Measurements from ENCODE around the gene CNTNAP2.
"Not testable (repeated sequence)": the region's sequence is repeated elsewhere in the genome, so short reads cannot be mapped to it uniquely, and the experiment has no call there.

The CNTNAP2 gene

DNA sequence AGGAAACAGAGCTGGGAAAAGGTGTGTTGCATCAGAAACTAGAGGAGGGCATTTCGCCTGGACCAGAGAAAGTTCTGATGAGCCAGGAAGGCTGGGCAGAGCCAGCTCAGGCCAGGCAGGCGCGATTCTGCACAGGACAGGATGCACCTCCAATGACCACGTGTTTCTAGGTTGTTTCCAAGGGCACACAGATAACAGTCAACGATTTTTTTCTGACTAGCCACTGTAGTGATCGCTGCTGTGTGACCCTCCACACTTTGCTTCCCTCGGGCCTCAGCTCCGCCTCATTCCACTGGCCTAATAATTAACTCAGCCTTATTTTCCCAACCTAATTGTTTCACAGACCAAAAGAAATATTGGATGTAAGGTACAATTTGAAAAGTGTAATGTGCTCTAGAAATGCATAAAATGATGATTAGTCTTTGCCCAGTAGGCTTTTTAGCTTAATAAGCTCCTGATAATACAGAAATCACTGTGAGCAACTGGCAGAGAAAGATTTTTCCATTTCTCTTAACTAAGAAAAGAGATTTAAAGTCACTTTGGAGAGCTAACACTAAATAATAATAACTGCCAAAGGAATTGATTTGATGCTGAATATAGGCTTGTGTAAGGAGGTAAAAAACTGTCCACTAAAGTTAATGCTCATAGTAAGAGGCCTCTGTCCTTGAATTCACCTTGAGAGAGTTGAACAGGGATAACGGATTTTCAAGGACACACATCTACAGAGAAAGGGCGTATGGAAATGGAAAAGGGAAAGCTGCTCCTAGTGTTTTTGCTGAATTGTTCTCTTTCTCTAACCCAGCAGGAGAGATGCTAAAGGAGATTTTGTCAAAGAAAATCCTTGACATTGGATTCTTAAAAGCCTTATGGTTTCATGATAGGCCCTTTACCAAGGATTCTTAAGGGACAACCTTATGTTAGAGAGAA lies 2183.0 kb downstream of the CNTNAP2 start:
- DNase-seq: no peak

GRCh38 chr7:148302436-148302835 lies 2185.8 kb downstream of the CNTNAP2 start:
- DNase-seq: not testable (repeated sequence)

DNA sequence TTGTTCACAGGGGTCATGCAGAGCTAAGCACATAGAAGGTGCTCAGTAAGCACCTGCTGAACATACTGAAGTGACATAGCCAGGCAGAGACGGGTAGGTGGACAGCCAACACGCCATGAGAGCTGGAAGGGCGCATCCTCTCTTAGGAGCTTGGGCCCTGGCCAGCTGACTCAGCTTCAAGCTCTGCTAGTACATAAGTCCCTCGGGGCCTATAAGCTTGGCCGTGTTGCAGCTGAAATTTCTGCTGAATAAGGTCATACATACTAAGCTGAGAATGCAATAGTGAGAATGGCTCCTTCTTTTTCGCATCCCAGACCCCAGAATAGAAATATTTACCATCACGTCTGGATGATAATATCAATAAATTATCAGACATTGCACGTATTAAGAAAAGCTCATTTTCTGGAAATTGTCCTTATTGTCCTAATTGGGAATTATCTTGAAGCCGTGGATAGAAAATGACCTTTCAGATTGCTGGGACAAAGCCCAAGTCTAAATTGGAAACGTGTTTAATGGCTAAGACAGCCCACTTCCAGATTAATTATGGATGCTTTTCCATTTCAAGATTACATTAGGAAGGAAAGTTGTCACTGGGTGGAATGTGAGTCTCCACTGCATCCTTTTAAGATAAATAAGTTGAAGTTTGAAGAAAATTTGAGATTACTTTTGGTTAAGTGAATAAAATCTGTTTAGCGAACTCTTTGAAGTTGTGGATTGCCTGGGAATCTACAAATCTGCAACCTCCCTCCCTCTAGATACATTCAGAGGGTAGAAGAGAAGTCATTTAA lies 2186.9 kb downstream of the CNTNAP2 start:
- no peak for DNase-seq

GRCh38 chr7:148304083-148304335 lies 2187.4 kb downstream of the CNTNAP2 start:
- DNase-seq: no peak

DNA sequence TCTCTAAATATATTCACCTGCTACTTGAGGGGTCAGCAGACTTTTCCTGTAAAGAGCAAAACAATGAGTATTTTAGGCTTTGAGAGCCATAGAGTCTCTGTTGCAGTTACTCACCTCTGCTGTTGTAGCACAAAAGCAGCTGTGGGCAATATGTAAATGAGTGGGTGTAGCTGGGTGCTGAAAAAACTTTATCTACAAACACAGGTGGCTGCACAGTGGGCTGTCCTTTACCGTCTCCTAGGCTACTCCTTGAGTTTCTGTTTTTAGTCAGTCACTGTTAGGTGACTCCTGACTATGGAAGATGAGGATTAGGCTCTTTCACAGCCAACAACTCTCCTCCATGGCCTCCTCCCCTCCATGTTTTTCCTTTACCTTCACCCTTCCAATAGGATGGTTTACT lies 2187.9 kb downstream of the CNTNAP2 start:
- DNase-seq: no peak

- DNase-seq: no peak
These were observed 2190.2 kb downstream of the CNTNAP2 start for GRCh38 chr7:148306759-148307158.

GRCh38 chr7:148318102-148318811 lies 2201.7 kb downstream of the CNTNAP2 start:
- no peak for DNase-seq

DNA sequence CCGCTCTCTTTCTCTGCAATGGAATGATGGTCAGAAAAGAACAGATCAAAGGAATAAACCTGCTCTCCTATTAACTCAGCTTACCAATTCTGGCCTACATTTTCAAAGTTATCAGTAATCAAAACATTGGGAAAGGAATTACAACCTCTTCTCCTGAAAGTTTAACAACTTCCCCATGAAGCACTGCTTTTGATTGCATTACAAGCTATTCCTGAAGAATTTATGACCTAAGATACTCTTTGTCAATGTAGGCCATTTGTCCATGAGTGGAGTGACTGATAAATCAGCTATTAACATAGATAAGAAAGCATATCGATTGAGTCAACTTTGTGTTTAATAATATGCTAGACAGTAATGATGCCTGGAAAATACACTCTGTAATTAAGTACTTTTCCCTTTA lies 2202.2 kb downstream of the CNTNAP2 start:
- DNase-seq: no peak

DNA sequence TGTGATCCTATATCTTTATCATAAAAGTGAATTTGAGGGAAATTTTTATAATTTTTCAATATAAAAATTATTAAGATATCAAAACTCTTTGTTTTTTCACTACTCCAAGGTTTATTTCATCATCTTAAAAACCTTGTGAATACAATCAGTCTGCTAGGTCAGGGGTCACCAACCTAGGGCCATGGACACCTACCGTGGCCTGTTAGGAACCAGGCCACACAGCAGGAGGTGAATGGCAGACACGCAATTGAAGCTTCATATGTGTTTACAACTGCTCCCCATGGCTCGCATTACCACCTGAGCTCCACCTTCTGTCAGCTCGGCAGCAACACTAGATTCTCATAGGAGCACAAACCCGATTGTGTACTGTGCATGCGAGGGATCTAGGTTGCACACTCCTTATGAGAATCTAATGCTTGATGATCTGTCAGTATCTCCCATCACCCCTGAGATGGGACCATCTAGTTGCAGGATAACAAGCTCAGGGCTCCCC lies 2202.8 kb downstream of the CNTNAP2 start:
- DNase-seq: no peak

DNA sequence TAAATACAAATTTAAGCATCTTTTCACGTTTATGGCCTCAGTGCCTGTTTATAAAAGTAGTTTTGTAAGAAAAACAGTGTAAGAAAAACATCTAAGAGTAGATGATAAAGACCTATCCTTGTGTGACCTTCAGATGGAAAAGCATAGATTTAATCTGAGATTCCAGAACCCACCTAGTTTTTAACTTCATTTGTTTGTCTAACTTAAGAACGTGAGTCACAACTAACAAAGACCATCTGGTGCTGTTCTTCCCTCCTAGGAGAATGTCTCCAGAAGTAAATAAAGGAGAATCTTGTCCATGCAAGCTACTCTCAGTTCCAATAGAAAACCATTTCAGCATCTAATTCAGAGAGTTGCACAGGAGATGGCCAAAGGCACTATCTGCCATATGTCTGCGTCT lies 2208.6 kb downstream of the CNTNAP2 start:
- no peak for DNase-seq

- DNase-seq: no peak
These were observed 2210.8 kb downstream of the CNTNAP2 start for GRCh38 chr7:148327379-148327778.

DNA sequence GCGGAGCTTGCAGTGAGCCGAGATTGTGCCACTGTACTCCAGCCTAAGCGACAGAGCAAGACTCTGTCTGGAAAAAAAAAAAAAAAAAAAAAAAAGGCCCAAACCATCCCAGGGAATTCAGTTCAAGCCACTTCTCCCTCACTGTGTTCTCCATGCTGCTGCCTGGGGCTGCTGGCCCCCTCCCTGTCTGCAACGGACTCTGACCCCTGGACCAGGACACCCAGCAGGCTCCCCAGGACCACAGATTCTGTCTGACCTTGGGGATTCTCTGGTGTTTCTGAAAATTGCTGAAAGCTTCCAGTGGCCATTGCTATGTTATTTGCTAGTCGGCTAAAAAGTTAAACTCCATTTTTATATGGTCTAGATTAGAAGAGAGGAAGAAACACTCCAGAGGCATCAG lies 2212.3 kb downstream of the CNTNAP2 start:
- DNase-seq: no peak

GRCh38 chr7:148330124-148330818 lies 2213.7 kb downstream of the CNTNAP2 start:
- DNase-seq: no peak

GRCh38 chr7:148330822-148331221 lies 2214.2 kb downstream of the CNTNAP2 start:
- DNase-seq: no peak

- DNase-seq: not testable (repeated sequence)
These were observed 2214.9 kb downstream of the CNTNAP2 start for GRCh38 chr7:148331456-148331855.

DNA sequence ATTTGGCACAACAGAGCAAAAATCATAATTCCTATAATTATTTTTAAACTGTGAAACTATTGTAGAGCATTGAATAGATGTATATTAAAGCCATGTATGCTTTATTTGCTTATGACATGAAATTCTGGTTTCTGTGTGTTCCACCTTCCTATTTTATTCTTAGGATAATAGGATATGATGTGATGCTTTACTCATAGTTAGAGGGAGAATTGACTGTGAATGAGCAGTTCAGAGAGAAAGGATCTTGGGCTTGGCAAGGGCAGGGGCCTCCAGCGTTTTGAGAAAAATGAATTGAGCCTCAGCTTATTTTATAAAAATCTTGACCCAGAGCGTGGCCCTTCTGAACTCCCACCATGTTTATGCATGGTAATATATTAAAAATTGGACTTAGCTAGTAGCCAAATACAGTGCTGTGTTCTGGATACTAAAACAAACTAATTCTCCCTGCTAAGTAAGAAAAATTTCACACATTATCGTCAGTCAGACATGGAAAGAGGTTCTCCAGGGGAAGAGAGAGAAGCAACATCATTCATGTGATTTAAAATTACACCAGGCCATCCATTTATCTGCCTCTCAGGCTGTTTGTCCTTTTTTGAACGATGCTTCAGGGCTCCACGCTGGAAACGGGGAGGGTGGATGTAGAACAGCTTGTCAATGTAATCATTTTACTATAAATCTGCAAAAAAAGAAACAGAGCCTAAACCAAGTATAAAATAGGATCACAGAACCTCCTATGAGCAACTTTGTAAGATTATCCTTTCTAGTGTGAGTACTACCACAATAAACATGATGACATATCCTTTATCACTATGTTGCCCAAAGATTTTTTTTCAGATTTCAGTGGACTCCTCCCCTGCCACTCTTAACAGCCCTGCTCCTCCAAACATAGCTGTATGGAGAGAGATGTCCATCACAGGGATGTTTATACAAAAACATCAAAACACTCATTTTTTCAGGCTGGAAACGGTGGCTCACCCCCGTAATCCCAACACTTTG lies 2215.9 kb downstream of the CNTNAP2 start:
- DNase-seq: no peak

- DNase-seq: no peak
These were observed 2217.9 kb downstream of the CNTNAP2 start for GRCh38 chr7:148334441-148334956.

DNA sequence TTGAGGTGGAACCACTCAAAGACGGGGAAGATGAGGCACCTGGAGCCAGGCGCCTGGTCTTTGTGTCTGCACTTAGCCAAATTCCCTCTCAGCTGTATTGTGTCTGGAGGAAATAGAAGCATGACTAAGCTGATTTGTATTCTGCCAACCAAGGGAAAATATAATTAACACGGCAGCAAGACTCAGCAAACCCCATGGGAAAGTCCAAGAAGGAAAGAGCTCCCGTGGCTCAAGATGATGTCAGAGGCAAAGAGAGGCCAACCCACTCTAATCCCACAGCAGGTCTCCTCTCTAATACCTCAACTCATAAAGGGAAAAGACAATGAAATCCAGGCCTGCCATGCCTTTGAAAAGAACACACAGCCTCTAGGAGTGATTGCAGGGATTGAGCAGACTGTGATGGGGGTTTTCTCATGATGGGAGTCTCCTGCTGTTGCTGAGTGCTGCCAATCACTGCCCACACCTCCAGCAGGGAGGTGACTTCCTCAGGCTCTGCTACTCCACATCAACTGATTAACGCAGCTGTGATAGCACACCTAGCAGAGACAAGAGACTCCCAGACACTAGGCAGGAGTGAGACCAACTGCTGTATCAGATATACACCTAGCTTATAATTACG lies 2218.5 kb downstream of the CNTNAP2 start:
- no peak for DNase-seq

DNA sequence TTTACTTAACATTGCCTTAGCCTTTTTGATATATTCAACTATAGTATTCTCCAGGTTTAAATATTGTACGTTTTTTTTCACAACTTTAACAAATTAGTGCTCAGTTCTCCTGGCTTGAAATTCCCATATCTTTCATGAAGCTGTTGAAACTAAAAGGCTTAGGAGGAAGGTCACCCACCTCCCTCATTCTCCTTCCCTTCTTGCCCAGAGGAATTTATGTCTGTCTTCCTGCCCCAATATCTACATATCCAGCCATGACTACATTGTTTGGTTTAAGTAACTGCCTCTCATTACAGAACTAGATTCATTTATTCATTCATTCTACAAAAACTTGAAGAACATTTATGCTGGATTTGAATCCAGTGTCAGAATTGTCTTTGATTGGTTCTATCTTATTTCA lies 2219.2 kb downstream of the CNTNAP2 start:
- no peak for DNase-seq

DNA sequence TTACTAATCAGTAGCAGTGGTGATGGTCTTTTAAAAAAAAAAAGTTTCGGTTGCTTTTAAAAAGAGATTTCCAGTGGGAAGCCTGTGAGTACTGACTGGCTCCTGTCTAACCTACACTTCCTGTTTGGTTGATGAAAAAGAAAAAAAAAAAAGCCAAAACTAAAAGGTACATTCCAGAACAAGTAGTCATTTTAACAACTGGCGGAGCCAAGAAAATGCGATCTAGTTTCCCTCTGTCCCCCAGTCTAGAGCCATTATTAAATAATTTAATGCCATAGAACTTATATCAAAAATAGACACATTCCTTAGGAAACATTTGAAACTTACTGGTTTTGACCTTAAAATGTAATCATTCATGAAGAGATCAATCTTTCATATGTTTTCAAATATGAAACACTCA lies 2219.8 kb downstream of the CNTNAP2 start:
- DNase-seq: no peak

Data from activated CD4-positive, alpha-beta T cell treated with anti-CD3 and anti-CD28 coated beads, Interleukin-2, Interleukin-6, amounts not matched to agents 100 ng/mL and 50 ng/mL, durations not matched to agents 16 hours and 8 hours (primary cell).